GM12801 (cell line): Measurements from ENCODE around the gene FBXO7.

Source experiments
- CTCF ChIP-seq: IDR thresholded peaks from one replicate; pipeline ENCODE4 v1.5.1; 2011; ENCODE audit warnings: control low read depth; ENCODE audit not compliant: insufficient read length; ENCODE audit errors: extremely low read depth

The FBXO7 gene

GRCh38 chr22:32533265-32534111, 58.9 kb downstream of the FBXO7 start:
- no peak for TF ChIP-seq CTCF

GRCh38 chr22:32534252-32535235, 59.9 kb downstream of the FBXO7 start:
- TF ChIP-seq CTCF: no peak

GRCh38 chr22:32535531-32536190, 61.0 kb downstream of the FBXO7 start:
- no peak for TF ChIP-seq CTCF

GRCh38 chr22:32536352-32536751, 61.7 kb downstream of the FBXO7 start:
- no peak for TF ChIP-seq CTCF

- TF ChIP-seq CTCF: no peak
Observed at GRCh38 chr22:32538521-32538920, 63.9 kb downstream of the FBXO7 start.

- no peak for TF ChIP-seq CTCF
Observed at GRCh38 chr22:32539631-32540421, 65.2 kb downstream of the FBXO7 start.
